ENCODE measurements around the gene NABP2.

DNA sequence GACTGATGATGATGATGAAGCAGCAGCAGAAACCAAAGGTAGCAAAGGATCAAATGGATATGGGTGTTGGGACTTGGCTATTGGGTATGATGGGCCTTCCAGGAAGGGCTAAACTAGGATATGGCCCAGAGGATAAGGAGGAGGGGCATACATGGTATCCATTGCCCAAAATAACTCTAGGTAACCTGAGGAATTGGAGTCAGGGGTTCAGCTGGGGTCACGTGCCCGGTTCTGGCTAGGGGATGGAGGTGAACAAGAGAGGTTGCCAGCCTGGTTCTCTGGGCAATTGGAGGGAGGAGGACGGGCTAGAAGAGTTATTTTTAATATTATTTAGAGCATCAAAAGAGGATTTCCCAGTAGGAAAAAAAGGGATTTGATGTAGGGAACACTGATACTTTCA lies 36.8 kb downstream of the NABP2 start:
- TF ChIP-seq, protein P1, sequence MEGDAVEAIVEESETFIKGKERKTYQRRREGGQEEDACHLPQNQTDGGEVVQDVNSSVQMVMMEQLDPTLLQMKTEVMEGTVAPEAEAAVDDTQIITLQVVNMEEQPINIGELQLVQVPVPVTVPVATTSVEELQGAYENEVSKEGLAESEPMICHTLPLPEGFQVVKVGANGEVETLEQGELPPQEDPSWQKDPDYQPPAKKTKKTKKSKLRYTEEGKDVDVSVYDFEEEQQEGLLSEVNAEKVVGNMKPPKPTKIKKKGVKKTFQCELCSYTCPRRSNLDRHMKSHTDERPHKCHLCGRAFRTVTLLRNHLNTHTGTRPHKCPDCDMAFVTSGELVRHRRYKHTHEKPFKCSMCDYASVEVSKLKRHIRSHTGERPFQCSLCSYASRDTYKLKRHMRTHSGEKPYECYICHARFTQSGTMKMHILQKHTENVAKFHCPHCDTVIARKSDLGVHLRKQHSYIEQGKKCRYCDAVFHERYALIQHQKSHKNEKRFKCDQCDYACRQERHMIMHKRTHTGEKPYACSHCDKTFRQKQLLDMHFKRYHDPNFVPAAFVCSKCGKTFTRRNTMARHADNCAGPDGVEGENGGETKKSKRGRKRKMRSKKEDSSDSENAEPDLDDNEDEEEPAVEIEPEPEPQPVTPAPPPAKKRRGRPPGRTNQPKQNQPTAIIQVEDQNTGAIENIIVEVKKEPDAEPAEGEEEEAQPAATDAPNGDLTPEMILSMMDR (IDR thresholded peaks at IDR 0.05): no peak
- no peak for TF ChIP-seq EZH2 (IDR thresholded peaks at IDR 0.05; ENCODE audit: borderline replicate concordance, insufficient read depth, low read depth, low read length, poor library complexity, severe bottlenecking)

Measured in B cell (primary cell).